Retina (tissue), 1 donor: ENCODE measurements around the gene HMGXB4.

ENCODE experiments used
- DNase-seq: peaks from one replicate; pipeline ENCODE4 v3.0.0-alpha.2; 2016

The HMGXB4 gene

DNA sequence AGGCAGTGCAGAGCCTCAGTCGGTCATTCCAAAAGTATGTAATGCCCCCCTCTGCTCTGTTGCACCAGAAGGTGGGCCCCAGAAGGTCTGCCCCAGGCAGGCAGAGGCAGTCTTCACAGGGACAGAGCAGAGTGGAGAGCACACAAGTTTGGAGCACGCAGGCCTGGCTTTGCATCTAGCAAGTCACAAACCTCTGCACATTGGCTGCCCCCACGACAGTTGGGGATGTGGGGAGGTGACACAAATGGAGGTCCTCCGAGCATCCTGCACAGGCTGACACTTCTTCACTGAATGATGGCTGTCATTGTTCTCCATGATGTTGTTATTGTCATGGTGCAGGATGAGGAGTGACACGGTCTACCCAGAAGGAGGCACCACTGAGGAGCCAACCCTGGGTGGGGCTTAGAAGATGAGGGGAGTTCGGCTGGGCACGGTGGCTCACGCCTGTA is 54.3 kb downstream of the HMGXB4 start:
- DNase-seq = no peak

DNA sequence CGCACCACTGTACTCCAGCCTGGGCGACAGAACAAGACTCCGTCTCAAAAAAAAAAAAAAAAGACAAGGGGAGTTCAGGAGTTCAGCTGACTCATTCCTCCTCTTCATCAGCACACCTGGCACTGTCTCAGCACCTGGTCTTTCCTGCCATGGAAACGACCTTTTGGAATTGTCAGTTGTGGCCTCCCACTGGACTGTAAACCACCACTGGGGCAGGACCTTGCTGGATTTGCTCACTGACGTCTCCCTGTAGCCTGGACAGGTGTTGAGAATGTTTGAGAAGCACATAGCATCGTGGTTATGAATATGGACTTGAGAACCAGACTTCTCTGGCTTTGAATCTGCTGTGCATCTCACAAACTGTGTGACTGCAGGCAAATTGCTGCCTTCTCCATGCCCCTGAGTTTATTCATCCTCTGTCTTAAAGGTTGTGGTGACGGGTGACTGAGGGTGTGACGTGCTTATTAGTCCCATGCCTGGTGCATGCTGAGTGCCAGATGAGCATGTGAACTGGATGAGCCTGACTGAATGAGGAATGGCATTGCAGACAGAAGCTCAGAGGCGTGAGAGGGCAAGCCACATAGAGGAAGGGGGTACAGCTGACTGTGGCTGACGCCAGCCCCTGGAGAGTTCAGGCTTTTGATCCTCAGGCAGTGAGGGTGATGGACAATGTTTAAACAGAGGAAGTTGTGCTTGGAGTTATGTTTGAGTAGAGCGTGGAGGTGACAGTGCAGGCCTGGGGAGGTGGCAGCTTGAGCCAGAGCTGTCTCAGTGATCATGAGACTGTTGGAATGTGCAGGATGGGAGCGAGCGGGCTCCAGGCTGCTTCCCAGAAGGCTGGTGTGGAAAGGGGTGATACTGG is 55.1 kb downstream of the HMGXB4 start:
- no peak for DNase-seq

DNA sequence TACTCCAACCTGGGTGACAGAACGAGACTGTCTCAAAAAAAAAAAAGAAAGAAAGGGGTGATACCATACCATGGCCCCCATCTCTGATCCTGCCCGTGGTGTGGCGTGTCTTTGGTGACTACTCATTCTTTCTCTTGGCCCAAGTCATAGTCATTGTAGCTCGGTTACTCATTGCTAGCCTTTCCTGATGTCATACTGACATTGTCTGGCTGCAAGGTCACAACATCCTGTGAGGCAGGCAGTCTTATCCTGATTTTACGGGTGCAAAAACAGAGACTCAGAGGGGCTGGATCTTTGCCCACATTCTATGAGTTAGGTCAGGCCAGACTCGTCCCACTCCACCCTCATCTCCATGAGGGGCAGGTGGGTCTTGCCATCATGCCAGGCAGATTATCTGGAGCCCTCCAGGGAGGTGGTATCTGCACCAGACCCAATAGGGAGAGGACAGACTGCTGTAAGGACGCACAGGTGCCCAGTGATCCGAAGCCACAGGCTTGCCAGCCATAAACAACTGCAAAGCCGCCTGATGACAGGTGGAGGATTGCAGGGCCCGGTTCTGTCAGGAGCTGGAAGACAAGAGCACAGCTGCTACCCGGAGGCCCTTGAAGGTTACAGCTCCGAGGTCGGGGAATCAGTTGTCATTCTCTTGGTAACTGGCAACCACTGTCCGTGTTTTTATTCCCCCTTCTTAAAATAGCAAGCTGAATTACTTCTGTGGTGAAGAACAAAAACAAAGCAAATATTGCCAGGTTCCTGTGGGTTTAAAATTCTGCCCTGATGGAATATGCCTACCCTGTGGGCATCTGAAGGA is 56.2 kb downstream of the HMGXB4 start:
- peak; percentile 15 for DNase-seq

DNA sequence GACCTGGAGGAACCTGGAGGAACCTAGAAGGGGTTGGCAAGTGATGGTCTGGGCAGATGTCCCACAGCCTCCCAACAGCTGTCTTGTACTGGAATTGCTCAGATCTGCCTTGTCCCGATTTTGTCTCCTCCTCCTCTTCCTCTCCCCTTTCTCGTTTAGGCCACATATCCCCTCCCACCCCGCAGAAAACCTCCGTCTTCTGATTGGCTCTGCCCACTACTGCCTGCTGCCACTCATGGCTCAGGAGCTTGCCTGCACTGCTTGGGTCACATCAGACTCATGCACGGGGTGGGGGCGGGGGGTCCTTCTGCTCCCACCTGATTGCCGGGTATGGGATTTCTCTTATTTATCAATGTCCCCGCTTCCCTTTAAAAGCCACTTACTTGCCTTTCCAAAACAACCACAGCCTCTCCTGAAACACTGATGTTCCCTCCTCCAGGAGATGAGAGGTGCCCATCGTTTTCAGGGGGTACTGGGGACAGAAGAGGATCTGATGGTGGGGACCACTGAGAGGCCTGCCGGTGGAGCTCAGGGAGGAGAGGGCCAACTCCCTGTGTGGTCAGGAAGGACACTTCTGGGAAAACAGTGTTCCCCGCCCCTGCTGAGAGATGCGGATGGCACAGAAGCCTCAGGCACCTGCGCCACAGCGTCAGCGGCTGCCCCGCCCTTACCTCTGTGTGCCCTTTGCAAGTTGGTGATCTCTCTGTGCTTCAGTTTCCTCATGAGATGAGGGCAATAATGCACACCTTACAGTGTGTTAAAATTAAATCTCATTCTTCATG is 57.1 kb downstream of the HMGXB4 start:
- no peak for DNase-seq

DNA sequence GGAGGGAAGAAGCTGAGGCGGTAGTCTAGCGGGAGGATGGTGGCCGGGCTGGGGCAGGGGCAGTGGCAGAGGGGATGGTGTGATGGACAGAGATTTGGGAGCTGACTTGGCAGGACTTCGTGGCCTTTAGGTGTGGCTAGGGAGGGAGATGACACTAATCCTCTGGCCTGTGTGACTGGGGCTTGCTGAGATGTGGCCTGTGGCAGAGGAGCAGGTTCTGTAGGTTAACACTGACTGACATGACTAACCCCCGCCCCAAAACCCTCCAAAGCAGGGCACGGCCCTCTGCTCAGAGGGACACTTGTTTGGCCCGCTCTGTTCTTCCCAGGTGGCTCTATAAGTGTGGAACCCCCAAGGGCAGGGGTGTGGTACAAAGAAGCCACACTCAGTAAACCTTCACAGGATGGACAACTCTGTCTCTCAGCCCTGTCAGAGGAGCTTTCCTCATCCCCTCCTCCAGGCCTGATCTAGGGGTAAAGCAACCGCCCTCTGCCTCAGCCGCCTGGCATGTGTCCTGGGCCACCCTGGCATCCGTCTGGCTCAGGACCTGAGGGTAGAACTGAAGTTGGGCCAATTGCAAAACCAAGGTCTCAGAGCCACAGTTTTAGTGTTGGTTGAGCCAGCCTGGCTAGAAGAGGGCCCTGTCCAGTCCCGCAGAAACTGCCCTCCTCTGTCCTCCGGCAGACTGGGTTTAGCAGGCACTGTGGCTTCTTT is 58.0 kb downstream of the HMGXB4 start:
- DNase-seq = no peak

DNA sequence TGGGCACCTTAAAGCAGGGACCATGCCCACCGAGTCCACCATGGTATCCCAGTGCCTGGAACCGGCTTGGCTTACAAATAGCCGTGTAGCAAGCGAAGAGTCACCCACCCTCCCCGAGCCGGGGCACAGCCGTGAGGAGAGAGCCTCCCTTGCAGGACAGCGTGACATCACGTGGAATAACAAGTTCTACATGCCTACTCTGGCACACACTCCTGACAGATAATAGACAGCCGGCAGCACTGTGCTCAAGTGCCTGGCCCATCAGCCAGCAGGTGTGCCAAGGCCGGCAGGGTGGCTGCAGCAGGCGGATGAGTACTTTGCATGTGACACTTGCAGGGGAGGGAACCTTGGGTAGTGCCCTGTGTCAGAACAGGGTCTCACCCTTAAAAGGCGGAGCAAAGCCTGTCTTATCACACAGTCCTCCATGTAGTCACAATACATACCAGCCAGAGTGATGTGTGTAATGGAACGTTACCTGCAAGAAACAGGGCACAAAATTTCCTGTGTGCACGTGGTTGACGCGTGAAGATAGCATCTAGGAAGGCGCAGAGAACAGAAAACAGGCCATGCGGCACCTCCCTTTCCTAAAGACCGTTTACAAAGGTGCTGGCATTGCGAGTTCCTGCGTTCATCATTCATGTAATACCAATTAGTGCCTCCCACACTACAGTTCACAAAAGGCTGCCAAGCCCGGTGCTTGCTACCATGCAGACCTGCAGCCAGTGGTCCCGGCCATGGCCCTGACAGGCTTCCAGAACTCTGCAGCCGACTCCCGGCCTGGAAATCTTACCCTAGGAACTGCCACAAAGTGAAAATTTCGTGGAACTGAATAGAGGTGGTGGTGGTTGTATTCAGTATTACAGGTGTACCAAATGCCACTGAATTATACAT is 58.8 kb downstream of the HMGXB4 start:
- no peak for DNase-seq

DNA sequence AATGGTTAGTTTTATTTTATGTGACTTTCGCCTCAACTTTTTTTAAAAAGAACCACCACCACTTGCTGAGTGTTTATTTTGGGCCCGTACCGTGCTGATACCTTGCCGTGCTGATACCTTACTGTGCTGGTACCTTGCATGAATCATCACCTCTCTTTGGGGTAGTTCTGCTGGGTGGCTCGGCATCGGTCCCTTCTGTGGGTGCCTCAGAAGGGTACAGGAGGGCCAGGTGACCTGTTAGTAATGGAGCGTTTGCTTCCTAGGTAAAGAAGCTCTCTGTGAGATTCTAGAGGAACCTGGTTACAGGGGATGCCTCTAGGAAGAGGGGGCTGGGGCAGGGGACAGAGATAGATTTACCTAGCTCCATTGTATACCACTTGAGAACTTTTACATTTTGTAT is 59.5 kb downstream of the HMGXB4 start:
- DNase-seq = no peak

DNA sequence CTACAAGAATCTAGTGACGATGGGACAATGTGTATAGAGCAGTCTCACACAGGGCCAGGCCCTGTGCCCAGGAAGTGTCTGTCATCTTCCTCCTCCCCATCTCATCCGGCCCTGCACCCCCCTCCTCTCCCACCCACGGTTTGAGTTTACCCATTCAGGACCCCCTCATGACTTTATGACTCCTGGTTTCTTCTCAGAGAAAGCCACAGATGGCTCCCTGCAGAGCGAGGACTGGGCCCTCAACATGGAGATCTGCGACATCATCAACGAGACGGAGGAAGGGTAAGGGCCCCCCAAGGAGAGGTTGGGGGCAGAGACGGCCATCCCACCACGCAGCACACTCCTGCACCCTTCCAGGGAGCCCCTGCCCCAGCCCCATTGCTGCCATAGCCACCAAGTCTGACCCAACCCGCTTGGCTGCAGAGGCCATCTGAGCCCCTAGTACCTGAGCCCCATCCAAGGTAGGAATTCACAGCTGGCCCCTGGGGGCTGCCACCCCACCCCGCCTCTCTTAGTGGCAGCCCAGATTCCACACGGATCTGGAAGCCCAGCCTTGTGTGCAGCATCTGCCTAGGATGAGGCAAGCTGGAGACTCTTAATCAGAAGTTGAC is 60.5 kb downstream of the HMGXB4 start:
- DNase-seq = no peak

DNA sequence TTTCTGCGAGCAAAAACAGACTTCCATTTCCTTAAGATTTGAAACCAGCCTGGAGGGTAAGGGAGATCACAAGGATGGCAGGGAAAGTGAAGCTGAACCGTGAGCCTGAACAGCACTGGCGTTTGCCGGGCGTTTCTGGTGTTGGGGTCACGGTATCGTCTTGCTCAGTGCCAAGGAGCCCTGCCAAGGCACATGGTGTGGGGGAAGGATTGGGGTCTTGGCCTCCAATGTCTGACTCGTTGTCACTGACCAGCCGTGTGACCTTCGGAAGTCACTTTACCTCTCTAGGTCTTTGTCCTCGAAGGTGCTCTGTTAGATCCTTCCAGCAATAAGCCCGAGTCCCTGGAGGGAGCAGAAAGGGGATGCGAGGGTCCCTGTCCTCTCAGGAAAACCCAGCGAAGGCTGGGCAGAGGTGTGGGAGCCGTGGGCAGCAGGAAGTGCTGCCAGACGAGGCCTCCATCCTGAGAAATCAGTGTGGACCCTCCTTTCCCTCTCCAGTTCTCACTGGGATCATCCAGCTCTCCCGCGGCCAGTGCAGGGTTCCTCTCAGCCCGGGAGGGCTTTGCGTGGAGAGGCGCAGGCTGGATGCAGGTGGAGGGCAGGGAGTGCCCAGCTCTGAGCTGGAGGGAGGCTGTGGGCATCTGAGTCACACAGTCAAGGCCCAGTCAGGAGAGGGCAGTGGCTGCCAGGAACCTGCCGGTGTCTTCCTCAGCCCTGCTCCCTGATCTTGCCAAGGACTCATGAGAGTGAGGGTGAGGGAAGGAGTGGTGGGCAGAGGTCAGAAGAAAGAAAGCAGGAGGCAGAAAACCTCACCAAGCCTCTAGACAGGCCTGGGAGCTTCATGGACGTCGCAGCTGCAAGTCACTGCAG is 61.3 kb downstream of the HMGXB4 start:
- no peak for DNase-seq

DNA sequence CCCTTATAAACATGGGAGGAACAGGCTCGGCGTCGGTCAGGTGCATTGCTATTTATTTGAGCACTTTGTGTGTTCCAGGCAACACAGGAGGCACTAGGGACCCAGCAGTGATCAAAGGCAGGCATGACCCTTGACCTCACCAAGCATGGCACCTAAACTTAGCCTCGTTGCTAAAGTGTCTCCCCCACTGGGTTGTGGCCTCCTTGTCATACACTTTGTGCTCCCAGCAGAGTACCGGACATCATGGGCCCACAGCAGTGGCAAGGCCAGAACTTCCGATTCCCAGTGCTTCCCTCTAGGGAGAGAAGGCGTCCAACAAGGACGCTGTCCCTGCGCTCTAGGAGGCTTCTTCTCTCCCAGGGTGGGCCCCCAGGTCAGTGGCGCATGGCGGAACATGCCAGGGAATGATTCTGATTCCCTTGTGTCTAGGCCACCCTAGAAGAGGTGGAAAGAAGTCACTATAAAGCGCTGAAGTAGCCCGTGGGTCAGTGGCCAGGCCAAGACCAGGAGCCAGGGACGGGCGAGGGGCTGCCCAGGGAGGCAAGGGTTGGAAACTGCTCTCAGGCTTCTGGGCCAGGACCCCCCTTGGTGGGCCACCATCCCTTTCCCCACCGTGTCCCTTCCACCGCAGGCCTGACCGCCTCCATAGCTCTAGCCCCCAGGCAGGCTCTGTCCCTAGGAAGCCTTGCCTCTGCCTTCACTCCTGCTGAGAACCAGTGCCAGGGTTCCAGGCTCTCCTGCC is 62.1 kb downstream of the HMGXB4 start:
- no peak for DNase-seq

DNA sequence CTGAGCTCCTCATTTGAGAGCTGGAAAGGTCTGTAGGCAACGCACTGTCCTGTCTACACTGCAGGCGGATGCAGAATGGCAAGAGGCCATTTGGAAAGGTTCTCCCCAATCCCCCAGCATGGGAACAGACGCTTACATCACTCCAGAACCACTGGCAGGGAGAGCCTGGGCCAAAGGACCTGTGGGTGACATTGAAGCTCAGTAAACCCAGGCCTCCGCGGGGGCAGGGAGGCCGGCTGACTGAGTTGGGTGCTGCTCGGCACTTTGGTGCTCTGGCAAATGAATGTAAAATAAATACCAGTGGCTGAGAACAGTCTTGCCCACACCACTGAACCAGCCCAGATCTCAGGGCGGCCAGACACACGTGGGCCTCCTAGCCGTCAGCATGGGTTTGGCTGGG is 64.8 kb downstream of the HMGXB4 start:
- no peak for DNase-seq

DNA sequence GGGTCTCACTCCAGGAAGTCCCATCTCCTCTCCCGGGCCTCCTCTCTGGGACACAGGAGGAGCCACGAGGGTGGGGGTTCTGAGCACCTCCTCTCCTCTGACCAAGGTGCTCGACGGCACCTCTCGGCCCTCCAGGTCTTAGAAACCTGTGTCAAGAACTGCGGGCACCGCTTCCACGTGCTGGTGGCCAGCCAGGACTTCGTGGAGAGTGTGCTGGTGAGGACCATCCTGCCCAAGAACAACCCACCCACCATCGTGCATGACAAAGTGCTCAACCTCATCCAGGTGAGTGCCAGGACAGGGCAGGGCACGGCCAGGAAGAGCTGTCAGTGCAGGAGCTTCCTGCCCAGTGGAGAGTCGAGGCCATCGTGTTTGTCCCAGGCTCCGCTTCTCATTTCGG is 65.6 kb downstream of the HMGXB4 start:
- no peak for DNase-seq

DNA sequence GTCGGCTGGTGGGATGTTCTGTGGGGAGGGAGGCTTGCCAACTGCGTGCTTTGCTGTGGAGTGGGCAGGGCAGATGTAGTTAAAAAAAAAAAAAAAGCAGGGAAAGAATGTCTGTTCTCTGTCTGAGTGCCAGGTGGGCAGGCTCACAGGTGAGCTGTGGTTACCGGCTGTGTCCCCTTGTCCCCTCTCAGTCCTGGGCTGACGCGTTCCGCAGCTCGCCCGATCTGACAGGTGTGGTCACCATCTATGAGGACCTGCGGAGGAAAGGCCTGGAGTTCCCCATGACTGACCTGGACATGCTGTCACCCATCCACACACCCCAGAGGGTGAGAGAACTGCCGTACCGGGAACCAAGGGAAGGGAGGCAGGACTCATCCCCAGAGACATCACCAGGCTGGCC is 66.0 kb downstream of the HMGXB4 start:
- DNase-seq = no peak

DNA sequence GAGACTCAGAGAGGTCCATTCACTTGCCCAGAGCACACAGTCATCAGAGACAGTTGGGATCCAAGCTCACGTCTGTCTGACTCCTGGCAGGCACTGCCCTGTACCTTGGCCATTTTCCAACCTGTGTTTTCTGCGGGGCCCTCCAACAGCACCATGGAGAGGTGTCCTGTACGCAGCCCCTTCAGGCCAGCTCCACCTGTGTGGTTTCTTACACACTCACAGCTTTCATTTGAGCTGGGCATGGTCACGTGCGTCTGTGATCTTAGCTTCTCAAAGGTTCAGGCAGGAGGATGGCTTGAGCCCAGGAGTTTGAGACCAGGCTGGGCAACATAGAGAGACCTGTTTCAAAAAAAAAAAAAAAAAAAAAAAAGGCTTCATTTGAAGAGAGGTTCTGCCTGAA is 66.8 kb downstream of the HMGXB4 start:
- no peak for DNase-seq

DNA sequence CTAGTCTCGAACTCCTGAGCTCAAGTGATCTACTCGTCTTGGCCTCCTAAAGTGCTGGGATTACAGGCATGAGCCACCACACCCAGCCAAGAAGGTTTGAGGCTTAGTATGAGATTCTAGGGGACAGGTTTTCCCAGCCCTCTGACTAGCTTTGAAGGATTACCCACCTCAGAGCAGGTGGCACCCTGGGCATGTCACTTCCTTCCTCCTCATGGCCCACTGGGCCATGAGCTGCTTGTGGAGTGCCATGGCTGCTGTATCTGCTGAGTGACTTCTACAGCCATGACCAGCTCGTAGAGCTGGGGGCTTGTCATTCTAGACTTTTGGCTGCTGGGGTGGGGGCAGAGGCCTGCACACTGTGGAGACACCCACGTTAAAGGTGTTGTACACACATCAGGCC is 67.5 kb downstream of the HMGXB4 start:
- DNase-seq = no peak

DNA sequence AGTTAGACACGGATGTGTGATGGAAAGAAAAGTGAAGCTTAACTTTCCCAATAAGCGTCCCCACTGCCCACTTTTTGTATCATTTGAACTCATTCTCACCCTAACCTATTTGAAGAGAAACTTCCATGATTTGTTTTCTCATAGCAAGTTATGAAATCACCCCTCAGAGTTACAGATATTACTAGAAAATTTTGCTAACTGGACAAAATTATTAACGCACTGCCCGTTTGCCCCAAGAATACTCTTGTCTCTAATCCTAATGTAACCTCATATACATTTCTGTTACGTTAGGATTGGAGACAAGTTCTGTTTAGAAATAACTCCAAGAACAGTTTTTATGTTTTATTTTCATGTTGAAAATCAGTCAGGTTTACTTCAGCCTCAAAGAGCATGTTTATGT is 67.9 kb downstream of the HMGXB4 start:
- no peak for DNase-seq

DNA sequence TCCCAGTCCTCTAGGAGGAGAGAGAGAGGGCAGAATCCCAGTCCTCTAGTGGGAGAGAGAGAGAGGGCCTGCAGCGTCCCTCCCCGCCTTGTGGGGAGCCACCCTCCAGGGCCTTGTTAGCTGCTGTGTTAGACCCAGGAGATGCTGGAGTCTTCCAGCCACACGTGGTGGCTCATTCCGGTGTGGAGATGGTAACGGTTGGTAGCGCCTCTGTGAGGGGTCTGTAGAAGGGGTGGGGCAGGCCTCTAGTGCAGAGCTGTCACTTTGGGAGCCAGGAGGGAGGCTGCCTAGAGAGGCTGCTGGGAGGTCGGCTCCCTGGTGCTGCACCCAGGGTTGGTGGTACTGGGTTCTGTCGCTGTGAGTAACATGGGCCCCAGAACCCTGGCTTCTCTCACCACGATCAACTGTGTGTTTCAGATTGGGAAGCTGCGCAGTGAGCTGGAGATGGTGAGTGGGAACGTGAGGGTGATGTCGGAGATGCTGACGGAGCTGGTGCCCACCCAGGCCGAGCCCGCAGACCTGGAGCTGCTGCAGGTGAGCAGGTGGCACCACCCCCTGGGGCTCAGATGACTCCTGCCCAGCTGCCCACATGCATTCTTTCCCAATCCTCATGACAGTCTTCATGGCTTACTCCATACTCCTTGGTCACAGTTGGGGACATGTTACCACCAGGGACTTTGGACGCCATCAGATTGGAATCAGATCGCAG is 69.7 kb downstream of the HMGXB4 start:
- DNase-seq = no peak

DNA sequence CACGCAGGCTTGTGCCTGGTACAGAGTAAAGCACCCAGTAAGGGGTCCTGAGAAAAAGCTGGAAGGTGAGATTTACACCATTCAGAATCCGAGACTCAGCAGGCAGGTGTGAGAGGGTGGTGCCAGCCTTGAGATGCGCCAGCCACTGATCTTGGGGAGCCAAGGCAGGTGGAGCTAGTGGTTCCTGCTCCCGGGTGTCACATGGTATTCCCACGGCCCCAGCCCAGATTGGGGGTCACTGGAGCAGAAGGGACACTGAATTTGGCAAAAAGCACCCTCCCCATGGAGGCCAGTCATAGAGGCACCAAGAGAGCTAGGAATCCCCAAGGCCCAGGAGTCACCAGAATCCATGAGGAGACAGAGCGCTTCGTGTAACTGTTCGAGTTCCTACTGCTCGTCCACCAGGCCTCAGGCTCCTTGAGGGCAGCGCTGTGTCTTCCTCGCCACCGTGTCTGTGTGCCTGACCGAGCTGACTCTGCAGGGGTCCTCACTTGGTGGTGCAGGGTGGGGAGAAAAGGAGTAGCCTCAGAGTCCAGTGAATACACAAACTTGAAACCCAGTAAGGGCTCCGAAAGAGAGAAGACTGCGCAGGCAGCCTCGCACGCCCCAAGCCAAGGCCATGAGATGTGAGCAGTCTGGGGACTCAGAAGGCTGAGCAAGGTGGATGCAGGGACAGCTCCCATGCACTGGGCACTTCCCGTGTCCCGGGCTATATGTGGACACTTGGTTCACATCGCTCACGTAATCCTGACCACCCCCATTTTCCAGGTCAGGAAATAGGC is 70.6 kb downstream of the HMGXB4 start:
- no peak for DNase-seq
